Urothelium cell line (cell line): ENCODE measurements around the gene CCR6.

Source experiments
- DNase-seq: peaks from one replicate; pipeline ENCODE4 v3.0.0; 2011; ENCODE audit warnings: low spot score, mixed read lengths
- FAIRE-seq: peaks from 2 replicates; lab custom pipeline; 2011; peaks lifted over from hg19 to GRCh38; lab: Jason Lieb, UNC

The CCR6 gene

DNA sequence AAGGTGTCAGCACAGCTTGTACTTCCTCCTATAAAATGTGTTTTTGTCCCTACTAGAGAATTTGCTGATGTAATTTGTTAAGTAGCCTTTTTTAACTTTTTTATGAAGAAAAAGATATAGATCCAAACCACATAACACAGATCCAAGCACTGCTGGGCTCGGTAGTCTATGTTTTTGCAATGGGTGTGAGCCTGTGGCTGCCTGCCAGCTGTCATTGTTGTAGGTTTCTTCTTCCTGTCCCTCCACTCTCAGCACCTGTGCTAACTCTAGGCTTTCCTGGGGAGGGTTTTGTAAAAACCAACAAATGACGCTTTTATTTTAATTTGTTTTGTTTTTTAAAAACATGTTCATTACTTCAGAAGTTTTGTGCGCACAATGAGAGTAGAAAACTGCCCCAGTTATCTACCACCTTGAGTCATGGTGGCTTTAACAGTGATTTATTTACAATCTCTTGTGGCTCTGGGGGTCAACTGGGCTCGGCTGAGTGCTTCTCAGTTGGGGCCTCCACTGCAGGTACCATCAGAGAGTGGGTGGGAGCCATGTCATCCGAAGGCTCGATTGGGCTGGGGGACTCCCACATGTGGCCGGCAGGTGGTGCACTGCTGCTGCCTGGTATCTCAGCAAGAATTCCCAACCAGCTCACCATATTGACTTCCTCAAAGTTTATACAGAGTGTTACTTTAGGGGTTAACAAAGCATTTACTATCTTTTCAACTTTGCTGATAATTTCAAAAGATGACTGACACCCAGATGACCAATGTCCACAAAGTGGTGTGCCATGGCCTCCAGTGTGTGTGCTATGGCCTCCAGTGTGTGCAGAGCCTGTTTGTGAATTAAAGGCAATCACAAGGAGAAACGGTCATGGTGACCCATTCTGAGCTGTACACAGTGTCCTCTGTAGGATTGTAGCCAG, 3.0 kb upstream of the CCR6 start:
- no peak for FAIRE-seq
- no peak for DNase-seq

DNA sequence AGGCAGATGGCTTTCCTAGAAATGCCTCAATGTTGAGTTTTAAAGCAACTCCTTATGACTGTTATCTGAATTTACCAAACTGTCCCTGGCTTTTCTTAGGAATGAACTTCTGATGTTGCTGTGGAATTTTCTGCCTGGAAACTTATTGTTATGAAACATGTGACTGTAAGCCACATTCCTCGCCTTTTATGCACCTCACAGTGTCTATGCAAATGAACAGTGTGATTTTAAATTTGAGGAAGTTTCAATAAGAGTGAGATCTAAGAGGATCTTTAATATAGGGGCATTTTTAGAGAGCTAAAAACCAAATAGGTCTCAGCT, 2.4 kb upstream of the CCR6 start:
- no peak for DNase-seq
- FAIRE-seq = no peak

DNA sequence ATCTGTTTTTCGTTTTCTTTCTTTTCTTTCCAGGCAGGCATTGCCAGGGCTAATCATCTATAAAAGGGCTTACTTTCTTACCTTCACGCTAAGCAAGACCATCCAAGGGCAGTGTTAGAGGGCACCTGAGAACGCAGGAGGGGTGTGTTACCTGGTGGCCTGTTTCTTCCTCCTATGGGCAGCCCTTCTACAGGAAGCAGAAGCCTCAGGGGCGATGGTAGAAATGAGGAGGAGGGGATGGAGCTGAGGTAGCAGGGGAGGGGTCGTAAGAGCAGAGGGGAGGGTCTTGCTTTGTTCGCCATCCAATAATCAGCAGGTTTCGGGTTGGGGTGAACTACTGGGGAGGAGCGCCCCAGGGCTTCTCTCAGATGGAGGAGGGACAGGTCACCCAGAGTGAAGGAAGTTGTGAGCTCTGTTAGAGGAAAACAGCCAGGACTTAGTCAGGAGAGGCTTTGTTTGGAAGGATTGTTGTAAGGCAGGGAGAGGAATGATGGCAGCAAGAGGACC, 1.5 kb upstream of the CCR6 start:
- DNase-seq (no peak), FAIRE-seq (no peak)

DNA sequence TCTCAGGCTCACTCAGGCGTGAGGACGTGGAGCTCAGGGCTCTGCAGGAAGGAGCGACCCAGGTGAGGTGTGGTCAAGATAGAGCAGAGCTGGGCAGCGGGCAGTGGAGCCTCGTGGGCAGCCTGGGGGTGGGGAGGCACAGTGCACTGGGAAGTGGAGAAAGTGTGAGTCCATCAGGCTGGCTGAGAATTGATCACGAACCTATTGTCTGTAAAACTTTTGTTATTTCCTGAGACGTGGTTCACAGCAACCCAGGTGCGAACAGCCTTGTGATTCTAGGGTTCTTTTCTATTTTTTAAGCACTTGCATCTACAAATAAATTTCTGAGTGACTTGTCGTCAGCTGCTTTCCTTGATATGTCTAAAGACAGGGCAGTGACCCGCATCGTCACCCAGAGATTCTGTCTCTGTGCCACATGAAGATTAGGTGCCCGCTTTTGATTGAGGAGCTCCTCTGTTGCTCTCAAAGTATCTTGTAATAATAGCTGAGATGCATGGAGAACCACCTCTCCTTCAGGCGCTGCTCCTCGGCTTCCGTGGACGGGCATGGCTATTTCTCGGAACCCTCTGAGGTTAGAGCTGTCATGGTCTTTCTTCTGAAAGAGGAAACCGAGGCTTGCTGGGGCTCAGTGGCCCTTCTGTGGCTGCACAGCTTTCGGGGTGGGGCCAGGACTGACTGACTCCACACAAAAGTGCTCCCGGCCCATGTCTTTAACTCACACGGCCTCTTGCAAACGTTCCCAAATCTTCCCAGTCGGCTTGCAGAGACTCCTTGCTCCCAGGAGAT, 662 bp upstream of the CCR6 start:
- FAIRE-seq (no peak), DNase-seq (no peak)

DNA sequence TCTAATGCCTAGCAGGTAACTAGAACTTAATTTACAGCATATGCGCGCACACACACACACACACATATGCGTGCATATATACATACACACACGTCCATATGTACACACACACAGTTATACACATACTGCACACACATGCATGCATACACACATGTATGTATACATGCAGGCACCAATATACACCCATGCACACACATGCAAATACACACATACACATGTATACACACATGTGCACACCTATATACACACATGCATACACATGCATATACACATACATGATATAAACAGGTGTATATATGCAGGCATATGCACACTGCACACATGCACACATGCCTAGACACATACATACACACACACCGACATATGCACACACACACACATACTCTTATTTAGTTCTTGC, 1.9 kb downstream of the CCR6 start:
- DNase-seq (no peak), FAIRE-seq (peak; percentile 96)

DNA sequence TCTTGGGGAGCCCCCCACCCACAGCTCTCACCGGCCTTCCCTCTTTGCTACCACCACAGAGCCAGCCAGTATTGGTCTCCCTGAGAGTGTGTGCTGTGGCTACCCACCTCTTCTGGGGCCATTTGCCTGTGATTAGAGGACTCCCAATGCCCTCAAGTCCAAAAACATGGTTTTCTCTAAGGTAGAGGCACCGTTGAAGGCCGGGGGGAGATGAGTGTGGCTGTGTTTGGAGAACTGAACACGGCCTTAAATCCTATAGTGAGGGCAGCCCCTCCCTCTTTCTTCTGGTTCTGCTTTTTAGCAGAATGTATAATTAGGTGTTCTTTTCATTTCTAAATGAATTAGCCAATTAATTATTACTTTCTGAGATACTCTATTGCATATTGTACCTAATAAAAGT, 2.5 kb downstream of the CCR6 start:
- no peak for FAIRE-seq
- no peak for DNase-seq

DNA sequence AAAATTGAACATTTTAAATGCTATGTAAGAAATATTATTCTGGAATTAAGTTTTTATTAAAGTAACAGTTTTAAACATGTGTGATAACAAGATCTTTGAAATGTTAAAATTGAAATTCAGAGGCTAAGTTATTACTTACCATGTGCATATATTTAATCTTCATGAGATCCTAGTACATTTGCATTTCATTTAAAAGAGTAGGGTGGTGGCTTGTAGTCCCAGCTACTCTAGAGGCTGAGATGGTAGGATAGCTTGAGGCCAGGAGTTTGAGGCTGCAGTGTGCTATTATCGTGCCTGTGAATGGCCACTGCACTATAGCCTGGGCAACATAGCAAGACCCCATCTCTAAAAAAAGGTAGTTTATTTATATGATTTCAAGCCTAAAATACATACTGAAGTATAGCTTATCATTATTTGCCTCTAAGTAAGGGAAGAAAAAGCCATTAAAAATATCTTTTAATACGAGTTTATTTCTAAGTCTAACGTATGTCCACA, 3.0 kb downstream of the CCR6 start:
- no peak for FAIRE-seq
- no peak for DNase-seq

DNA sequence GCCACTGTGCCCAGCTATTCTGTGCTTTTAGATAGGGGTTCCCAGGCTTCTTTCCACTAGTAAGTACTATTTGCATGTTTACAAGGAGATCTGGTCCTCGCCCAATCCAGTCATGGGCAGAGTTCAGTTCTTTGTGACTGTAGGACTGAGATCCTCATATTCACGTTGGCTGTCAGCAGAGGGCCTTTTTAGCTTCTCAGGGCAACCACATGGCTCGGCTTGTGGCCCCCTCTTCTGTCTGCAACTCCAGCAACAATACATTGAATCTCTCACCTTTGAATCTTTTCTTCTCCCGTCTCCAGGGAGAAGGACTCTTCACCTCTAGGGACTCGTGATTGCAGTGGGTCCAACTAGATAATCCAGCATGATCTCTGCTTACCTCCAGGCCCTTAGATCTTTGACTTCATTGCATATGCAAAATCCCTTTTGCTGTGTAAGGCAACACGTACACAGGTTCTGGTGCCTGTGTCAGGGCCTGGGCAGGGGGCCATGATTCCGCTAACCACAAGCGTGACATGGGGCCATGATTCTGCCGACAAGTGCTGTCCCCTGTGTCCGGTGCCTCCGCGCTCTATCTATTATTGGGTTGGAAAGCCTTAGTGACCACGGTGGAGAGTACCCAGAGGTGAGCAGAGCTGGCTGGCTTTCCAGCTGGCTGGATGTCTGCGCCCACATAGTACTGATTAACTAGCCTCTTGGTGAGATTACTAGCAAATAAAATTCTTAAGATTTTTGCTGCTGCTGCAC, 5.1 kb downstream of the CCR6 start:
- no peak for DNase-seq
- no peak for FAIRE-seq

DNA sequence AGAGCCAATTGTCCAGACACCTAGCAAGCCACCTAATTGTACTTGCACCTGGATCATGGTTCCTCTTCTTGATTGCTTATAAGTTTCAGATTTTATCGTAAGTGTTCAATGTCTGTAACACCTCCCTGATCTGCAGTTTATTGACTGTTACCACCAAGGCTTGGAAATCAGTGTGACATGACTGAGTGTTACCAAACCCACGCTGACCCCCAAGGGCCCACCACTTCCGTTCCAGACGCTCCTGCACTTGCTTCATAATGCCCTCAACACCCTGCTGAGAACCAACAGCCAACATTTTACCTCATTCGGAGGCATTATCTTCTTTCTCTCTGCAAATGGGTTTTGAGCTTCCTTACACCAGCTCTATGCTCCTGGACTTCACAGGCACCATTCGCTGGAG, 6.3 kb downstream of the CCR6 start:
- FAIRE-seq = no peak

DNA sequence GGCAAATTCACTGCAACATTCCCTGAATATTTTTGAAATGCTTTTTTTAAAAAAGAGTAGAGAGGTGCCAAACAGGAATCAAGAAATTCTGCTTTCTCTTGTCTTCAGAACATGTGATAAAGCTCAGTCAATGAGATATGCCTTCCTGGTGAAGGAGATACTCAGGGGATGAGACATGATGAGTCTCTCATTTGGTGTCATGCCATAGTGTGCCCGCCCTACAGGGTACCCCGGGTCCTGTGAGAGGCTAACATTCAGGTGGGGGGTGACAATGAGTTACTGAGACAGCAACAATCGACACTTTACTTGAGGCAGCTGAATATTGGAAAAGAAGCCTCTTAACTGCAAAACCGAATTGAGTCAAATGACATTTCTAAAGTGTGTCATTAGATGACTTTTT, 6.7 kb downstream of the CCR6 start:
- DNase-seq = no peak
- FAIRE-seq = no peak

More for the DNA sequence above, 6.3 kb downstream of the CCR6 start:
- no peak for DNase-seq

DNA sequence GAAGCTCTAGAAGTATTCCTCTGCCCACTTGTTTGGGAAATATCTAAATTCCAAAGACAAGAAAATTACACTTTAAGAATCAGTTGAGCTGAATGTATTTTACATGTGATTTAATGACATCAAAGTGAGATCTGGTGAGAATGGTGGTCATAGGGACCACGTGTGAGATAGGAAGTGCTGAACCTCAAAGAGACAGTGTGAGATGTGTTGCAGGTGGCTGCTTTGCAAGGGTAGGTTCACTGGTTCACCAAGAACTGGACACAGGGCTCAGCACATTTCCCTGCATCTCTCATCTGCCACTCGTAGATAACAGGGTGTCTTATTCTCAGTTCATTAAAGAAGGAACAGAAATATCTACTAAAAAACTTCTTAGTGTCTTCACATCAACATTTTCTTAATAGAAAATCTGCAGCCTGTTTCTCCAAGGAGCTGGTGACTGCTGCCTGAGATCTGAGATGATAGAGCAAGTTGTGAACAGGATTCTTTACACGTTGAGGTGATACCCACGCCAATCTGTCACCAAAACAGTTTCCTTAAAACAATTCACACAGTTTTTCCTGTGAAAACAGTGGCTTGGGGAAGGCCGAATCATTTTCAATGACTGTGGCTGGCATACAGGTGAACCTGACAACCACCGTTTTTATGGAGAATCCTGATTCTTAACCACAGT, 7.2 kb downstream of the CCR6 start:
- FAIRE-seq (no peak), DNase-seq (no peak)

DNA sequence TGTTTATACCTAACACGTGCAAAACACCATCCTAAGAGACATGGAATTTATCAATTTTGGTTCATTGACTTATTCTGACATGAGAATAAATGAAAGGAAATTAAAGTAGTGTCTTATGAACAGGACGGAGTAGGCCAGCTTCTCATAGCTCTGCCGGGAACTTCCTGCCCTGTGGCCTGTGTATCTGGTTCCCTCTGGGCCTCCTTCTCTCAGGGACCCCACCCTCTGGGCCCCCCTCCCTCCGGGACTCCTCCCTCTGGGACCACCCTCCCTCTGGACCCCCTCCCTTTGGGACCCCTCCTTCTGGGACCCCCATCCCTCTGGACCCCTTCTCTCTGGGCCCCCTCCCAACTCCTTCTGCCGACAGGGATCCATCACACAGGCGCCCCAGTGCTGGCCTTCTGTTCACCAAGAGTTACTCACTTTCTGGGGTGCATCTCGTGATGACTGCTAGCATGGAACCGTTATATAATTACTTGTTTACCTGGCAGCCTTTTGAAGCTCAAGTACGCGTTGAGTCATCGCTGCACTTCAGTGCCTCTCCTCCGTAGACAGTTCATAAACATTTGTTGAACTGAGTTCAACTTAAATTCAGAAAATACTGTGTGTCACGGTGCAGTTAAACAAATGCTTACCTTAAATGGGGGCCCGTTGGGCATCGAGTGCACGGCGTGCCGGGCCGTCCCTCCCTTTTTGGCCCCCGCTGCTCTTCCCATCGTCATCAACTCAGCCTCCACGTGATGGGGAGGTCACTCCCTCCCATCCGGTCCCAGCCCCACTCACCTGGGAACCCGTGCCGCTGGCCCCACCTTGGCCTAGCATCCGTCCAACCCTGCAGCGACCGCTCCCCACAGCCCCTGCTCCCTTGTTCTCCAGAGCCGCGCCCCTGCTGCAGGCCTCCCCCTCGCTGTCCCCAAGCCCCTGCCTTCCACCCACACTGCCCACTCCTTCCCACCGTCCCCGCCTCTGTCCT, 8.1 kb downstream of the CCR6 start:
- FAIRE-seq (no peak), DNase-seq (no peak)

DNA sequence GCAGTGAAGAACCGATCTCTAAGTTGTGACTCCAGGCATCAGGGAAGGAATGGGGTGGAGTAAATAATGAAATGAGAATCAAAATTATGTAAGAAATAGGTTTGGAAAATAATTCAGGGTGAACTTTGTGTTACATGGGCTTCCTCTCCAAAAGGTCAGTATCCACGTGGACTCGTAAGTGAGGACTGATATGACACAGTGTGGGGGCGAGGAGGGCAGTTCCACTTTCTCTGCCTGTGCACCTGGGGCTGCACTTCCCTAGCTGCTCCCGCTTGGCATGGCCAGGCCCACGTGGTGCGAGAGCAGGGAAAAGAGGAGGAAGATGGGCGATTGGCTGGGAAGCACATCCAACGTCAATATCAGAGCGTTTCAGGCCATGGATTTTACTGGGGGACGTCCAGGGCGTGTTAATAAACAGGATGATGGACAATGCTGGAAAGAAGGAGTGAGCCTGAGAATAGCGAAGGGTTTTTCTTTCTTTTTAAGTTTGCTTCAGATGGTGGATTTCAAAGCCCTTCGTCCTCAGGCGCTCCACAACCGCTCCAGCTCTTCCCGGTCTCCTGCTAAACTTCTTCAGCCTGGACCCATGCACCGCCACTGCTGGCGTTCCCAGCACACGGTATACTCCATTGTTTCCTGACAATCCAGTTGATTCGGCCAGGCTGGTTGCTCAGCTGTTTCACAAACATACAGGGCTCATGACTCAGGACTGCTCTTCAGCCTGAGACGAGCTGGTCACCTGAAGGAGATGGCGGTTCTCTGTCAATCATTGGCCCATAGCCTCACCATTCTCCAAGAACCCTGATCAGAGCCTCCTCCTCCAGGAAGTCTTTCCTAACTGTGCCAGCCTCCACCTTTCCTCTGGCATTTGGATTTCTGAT, 11.8 kb downstream of the CCR6 start:
- FAIRE-seq (no peak), DNase-seq (no peak)

DNA sequence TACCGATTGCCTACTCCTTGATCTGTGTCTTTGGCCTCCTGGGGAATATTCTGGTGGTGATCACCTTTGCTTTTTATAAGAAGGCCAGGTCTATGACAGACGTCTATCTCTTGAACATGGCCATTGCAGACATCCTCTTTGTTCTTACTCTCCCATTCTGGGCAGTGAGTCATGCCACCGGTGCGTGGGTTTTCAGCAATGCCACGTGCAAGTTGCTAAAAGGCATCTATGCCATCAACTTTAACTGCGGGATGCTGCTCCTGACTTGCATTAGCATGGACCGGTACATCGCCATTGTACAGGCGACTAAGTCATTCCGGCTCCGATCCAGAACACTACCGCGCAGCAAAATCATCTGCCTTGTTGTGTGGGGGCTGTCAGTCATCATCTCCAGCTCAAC, 13.5 kb downstream of the CCR6 start:
- no peak for FAIRE-seq

DNA sequence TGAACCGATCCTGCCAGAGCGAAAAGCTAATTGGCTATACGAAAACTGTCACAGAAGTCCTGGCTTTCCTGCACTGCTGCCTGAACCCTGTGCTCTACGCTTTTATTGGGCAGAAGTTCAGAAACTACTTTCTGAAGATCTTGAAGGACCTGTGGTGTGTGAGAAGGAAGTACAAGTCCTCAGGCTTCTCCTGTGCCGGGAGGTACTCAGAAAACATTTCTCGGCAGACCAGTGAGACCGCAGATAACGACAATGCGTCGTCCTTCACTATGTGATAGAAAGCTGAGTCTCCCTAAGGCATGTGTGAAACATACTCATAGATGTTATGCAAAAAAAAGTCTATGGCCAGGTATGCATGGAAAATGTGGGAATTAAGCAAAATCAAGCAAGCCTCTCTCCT, 14.2 kb downstream of the CCR6 start:
- FAIRE-seq = no peak
- no peak for DNase-seq

More for the DNA sequence above, 13.5 kb downstream of the CCR6 start:
- peak; percentile 18 for DNase-seq

DNA sequence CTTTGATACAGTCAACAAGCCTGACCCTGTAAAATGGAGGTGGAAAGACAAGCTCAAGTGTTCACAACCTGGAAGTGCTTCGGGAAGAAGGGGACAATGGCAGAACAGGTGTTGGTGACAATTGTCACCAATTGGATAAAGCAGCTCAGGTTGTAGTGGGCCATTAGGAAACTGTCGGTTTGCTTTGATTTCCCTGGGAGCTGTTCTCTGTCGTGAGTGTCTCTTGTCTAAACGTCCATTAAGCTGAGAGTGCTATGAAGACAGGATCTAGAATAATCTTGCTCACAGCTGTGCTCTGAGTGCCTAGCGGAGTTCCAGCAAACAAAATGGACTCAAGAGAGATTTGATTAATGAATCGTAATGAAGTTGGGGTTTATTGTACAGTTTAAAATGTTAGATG, 15.0 kb downstream of the CCR6 start:
- DNase-seq = no peak
- FAIRE-seq = no peak

DNA sequence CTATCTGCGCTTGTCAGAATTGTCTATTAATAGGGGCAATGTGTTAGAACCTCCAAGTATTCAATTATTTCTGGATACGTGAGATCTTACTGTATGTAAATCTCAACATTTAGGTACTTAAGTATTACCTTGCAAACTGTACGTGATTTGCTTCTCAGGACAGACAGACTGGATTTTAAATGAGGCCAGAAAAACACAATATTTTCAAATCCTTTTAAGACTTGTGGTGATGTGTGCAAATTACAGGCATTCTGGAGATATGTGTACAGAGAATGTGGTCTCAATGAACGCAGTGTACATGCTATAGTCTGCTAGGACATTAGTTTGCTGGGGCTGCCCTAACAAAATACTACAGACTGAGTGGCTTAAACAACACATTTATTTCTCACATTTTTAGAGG, 16.9 kb downstream of the CCR6 start:
- FAIRE-seq (no peak), DNase-seq (no peak)
